Adrenal gland (tissue), 5 donors: ENCODE measurements around the gene HSF4.

Experiments used
- CTCF ChIP-seq, 6 experiments: fragments of 450-650 bp in 4 of 6; fragments of 200-600 bp in 2 of 6; sonication (generic) in 1 of 6; IDR thresholded peaks; 1 replicate in 5 of 6; 2 replicates in 1 of 6; pipeline versions ENCODE4 v1.5.1 to v1.8.0; 2016 to 2021; ENCODE audit warnings: antibody characterized with exemption in 6 of 6, mild to moderate bottlenecking in 2 of 6, moderate library complexity in 1 of 6
- POLR2A ChIP-seq, 2 donors: fragments of 450-650 bp; IDR thresholded peaks; one replicate each; pipeline ENCODE4 v1.6.1; 2017; ENCODE audit warnings: antibody characterized with exemption in 2 of 2, mild to moderate bottlenecking in 2 of 2, moderate library complexity in 1 of 2
- donor health status: DM: no; HTN: no; CAD: no.

- TF ChIP-seq CTCF (IDR thresholded peaks at IDR 0.05) (no peak), POLR2A (IDR thresholded peaks at IDR 0.05) (no peak)
Measured at GRCh38 chr16:67209565-67209964, 45.0 kb downstream of the HSF4 start.
